Superior temporal gyrus (tissue), 1 donor: ENCODE measurements around the gene PLA2G6.

Experiments used
- DNase-seq: peaks from one replicate; pipeline ENCODE4 v3.0.0-alpha.2; 2016; ENCODE audit errors: extremely low spot score

PLA2G6 gene

DNA sequence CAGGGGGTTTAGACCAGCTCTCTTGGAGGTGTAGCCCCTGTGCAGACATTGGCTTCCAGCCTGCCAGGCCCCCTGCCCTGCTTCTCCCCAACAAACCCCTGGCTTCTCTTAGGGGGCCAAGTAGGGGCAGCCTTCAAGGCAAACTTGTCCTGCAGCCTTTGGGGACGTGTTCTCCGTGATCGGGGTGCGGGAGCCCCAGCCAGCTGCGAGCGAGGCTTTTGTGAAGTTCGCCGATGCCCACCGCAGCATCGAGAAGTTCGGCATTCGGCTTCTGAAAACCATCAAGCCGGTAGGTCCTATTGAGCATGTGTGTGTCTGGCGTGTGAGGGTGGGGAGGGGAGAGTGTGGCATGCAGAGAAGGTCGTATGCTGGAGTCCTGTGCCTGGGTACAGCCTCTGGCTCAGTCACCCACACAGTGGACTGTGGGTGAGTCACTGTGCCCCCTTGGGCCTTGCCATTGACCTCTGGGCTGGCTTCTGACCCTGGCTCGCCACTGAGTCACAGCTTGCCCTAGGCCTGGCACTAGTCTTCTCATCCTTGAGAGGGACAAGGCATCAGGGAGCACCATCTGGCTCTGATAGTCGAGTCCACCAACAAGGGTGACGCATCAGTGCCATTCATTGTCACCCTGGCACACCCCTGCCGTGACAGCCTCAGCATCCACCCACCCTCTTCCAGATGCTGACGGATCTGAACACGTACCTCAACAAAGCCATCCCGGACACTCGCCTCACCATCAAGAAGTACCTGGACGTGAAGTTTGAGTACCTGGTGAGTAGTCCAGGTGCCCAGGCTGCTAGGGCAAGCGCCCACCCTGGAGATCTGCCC is 109.1 kb downstream of the PLA2G6 start:
- DNase-seq, result no peak

DNA sequence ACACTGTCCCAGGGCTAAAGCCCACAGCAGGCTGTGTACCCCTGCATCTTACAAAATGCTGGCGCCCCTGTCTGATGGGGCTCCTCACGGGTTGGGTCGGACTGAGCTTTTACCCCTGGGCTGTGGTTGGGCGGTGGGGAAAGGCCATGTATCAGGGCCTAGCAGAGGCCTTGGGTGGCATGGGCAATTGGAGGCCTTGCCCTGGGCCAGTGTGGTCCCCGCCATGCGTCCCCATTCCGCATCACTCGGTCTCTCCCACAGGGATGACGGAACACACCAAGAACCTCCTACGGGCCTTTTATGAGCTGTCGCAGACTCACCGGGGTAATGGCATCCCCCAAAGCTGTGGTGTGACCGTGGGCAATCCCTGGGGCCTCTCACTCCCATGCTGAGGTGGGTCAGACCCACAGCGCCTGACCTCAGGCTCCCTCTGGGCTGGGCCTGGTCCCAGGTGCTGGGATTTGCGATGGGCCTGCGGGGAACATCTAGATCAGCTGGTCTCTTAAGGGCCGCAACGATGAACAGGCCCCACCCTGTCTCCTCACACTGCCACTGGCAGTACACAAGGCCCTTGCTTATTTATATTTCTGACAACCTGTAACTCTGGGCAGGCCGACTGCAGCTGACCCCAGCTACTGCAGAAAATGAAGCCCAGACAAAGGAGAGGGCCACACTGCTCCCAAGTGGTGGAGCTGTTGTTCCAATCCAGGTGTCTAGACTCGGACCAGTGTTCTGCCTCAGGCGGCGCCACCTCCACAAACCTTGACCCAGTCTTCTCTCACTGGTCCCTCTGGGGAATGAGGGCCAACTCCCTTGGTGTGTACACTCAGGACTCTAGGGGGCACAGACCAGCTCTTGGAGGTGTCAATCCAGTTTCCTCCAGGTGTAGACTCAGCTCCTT is 110.0 kb downstream of the PLA2G6 start:
- DNase-seq, result no peak

DNA sequence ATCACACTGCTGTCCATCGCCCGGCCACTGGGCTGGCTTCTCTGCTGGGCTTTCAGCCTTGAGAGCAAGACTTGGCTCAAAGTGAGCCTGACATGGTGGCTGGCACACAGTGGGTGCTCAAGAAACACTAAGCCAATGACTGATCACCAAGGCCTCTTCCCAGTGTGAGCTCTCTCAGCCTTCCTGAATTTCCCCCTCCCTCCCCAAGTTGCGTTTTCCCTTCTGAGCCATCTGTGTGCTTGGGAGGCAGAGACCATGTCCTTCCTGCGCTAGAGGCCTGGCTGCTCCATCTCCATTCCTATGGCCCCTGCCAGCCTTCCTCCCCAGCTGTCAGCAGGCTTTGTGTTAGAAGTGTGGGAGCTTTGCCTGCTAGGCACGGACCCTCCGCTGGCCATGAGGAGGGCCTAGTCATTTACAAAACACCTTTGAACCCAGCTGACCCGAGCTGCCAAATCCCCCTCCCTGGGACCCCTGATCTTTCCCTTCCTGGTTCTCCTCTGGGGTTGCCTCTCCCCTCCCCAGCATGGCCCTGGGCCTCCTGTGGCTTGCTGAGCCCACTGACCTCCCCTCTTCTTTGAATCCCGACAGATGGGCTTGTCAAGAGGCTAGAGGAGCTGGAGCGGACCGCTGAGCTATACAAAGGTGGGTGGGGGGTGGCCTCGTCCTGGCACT is 111.2 kb downstream of the PLA2G6 start:
- DNase-seq, result peak; percentile 39

DNA sequence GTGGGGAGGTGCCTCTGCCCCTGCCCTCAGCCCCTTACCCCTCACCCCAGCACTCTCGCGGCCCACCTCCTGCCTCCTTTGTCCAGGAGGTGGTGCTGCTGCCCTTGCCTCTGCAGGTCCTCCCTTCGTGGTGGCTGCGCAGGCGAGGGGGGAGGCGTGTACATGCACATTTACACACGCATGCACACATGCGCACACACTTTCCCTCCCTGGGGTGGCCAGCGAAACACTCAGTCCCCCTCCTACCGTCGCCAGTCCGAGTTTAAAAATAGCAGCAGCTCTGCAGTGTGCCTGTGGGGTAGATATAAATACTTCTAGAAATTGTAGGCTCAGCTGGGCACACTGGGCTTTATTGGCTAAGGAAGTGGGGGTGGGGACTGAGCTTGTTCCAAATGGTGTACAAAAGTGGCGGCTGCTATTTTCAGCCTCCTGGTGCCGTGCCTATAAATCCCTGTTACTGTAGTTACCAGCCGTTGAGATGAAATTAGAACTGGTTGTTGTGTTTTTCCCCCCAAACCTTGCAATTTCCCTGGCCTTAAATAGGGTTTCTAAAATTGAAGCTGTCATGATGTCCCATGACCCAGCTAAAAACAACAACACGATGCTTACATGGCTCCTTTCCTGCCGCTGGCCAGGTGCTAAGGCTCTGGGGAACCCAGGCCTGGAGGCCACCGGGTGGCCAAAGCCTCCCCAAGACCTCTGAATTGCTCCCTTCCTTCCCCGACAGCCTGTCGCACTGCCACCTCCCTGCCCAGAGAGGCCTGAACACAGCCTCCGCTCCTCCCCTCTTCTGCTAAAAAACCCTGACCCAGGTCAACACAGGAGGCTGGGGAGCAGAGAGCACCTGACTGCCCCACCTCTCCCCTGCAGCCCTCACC is 112.0 kb downstream of the PLA2G6 start:
- DNase-seq, result peak; percentile 86

DNA sequence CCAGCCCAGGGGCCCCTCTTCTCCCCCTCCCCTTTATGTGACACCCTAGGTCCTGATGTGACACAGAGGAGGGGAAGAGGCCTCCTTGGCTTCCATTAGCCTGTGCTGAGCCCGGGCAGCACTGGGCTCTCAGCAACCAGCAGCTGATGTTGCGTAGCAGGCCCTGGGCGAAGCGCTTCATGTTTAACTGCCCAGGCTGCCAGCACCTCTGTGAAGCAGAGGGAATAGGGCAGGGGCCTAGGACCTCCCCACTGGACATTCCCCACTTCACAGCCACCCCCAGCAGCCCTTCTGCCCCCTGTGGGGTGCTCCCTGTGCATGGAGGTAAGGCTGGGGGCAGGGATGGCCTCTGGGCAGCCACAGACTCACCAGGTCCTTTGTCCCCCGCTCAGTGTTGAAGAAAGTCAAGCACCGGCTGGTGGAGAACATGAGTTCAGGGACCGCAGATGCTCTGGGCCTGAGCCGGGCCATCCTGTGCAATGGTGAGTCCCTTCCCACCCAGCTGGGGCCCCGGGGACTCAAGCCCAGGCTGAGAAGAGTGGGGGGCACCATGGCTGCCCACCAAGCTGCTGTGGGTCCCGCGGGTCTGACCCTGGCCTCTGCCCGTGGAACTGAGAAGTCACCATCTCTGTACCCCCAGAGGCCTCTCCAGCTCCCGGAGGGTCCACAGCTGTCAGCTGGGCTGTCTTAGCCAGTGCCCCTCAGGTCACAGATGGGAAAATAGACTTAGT is 112.8 kb downstream of the PLA2G6 start:
- DNase-seq, result no peak

DNA sequence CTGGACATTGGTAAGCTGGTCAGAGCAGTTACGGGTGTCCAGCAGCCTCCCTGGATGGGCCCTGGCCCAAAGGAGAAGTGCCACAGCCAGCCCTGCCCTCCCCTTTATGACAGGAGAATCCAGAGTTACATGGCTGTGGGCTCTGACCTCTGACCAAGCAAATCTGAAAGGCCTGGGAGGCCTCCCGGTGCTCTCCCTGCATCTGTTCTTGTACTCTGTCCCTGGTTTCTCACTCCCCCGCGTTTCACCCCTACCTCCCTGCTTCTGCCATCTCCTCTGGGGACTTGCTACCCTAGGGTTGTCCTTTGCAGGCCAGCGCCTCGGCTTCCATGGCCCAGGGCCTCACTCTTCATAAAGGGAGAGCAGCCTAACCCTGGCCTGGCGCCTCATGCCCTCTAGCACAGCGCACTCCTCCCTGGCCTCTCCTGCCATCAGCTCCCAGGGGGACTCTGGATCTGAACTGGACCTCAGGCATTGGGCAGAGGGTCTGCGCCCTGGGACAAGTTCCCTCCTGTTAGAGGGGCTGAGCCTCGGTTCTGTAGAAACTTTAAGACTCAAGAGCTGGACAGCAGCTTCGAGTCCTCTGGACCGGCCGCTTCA is 113.8 kb downstream of the PLA2G6 start:
- no peak for DNase-seq

DNA sequence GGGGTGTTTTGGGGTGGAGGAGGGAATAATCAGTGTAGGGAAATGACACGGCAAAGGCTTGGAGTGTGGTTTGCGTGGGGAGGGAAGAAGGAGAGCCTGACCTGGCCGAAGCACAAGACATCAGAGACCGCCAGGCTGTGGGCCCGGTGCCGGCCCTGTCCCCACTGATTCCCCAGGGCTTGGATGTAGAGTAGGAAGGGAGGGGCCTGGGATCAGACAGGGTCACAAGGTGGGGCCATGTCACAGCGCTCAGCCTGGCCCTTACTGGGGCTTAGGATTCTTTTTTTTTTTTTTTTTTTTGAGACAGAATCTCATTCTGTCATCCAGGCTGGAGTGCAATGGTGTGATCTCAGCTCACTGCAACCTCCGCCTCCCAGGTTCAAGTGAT is 114.6 kb downstream of the PLA2G6 start:
- no peak for DNase-seq

DNA sequence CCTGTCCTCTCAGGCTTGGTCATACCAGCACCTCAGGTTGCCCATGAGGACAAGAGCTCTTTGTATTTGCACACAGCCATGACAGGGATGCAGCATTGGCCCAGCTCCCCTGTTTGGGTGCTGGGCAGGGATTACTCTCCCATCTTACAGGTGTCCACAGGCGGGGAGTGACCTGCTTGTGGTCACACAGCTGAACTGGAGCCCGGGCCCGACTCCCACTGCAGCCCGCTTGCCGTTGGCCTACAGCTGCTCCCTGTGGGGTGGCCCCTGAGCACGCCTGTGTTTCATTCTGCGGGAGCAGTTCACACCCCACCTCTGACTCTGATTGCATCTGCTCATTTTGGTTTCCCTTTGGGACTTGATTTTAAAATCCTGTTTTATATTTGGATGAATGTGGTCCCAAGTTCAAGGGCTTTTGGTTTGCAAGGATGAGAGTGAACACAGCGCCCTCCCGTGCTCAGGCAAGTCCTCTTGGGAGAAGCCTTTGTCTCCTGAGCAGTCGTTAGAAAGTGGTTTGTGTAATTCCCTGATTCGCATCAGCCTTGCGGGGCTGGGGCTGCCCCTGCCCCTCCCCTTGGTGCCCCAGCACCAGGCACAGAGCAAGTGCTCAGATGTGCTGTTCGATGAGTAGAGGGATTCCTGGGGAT is 115.1 kb downstream of the PLA2G6 start:
- DNase-seq, result peak; percentile 35

DNA sequence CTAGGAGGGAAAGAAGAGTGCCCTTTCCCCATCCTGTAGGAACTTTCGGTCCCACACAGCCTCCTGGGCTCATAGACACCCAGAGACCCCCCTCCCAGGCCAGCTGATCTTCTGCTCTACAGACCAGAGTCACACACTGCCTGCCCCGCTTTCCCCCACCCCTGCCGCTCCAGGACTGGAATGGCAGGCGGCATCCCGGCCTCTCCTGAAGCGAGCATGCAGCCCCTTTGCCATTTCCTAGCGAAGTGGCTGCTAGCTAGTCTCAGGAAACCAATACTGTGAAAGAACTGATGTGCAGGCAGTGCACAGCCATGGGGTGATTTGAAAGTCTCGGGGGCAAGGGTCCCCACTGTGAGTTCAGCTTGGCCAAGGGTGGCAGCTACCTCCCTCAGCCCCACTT is 116.1 kb downstream of the PLA2G6 start:
- no peak for DNase-seq

DNA sequence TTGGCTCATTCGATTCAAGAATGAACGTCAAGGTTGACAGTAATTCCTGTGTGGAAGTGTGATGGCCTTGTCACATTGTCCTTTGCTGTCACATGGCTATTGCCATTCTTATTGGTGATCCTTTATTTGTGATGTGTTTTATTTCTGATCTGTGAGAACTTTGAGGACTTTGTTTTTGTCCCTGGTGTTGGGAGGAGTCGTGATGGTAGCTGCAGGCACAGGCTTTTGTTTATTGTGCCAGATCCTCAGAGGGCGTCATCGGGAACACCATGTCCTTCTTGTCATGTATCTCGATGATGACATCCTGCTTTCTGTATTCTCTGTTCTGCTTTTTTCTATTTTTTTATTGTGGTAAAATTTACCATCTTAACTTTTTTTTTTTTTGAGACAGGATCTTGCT is 118.8 kb downstream of the PLA2G6 start:
- peak; percentile 95 for DNase-seq
